Measurements from ENCODE around the gene TRIM31.

The TRIM31 gene

DNA sequence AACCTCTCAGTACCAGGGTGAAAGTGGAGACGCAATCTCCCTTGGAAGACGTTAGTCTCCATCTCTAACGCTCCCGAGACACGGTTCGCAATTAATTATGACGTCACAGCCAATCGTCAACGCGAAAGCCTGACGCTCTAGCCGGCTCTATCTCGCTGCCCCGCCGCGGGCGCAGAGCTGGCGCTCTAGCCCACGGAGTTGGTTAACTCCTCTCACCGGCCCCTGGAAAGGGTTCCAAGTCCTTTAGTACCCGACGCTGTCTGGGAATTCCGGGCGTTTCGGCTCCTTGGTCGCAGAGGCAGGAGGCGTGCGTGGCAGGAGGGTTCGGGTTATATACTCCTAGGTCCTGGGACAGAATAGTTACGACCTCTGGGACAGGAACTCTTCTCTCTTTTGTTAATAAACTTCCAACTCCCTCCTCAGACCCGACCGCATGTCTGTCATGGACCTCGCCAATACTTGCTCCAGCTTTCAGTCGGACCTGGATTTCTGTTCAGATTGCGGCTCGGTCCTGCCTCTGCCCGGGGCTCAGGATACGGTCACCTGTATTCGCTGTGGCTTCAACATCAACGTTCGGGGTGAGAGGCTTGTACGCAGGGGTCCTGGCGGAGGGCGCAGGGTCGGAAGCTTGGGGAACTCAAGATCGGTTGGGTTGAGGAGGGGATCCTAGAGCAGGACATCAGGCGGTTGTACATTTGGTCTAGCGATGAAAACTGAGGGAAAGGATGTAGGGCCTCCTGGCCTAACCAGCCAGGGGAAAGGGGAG, 51.6 kb downstream of the TRIM31 start, which contains the start of gene POLR1H:
Gene POLR1H, plus strand, starts transcription at position 174 of the 766 bp plus-strand sequence. Its CDS starts 260 bp downstream, at position 434.
- ATAC-seq (peak; percentile 96), DNase-seq (peak; percentile 77 to 86)
- H3K27me3 Mint-ChIP-seq, result no peaks in the 10 kb centered on the region
- peaks cover 41% of the 10 kb centered on the region for H3K4me1 Mint-ChIP-seq
- H3K9me3 Mint-ChIP-seq, result peaks cover 0 to 5% of the 10 kb centered on the region in 2 donors
- H3K4me3 Mint-ChIP-seq, result peak within 1 kb of the TSS; percentile 97 to 99
- peak within 1 kb of the TSS; percentile 96 to 97 for H3K27ac Mint-ChIP-seq

DNA sequence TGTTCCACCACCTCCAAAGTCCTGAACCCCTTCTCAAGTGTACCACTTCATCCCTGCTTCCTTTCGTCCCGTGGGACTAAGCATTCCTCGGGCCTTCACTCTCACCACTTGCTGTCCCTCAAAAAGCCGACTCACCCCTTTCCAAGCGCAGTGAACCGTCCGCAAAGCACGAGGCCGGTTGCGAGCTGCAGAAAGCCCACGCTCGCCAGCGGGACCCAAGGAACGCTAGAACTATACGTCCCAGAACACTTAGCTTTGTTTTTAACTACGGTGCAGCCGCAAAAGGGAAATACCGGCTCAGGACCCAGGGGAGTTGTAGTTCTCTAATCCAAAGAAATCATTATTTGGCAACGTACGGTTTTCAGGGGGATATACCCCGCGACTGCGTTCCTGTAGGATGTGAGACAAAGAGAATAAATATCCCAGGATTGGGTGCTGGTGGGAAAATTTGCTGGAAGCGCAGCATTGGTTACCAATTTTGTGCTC, 52.2 kb downstream of the TRIM31 start:
- peak in 1 of 2 donors; percentile 10 for DNase-seq
- peaks cover 35% of the 10 kb centered on the region for H3K4me1 Mint-ChIP-seq
- H3K4me3 Mint-ChIP-seq, result peak overlapping the region; percentile 97 to 99
- peaks cover 0 to 5% of the 10 kb centered on the region in 2 donors for H3K9me3 Mint-ChIP-seq
- H3K27ac Mint-ChIP-seq, result peak overlapping the region; percentile 96 to 97
- no peaks in the 10 kb centered on the region for H3K27me3 Mint-ChIP-seq
- peak; percentile 39 for ATAC-seq

DNA sequence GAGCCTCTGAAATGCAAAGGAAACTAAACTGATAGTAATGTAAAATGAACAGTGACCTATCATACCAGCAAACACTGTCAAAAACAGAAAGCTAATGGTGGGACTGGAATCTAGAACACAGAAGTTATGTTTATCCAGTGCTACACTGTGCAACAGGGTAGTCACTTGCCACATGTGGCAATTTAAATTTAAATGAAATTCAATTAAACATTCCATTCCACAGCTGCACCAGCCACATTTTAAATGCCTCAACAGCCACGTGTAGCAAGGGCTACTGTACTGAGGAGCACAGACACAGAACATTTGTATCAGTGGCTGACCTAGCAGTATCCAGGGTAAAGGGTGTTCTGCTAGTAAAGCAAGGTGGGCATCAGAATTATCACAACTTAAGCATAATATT, 57.4 kb downstream of the TRIM31 start:
- ATAC-seq (no peak), DNase-seq (no peak)
- no peaks in the 10 kb centered on the region for H3K9me3 Mint-ChIP-seq
- no peaks in the 10 kb centered on the region for H3K27me3 Mint-ChIP-seq
- no peak overlapping the region for H3K27ac Mint-ChIP-seq
- H3K4me1 Mint-ChIP-seq, result peaks cover 15% of the 10 kb centered on the region
- no peak overlapping the region for H3K4me3 Mint-ChIP-seq

DNA sequence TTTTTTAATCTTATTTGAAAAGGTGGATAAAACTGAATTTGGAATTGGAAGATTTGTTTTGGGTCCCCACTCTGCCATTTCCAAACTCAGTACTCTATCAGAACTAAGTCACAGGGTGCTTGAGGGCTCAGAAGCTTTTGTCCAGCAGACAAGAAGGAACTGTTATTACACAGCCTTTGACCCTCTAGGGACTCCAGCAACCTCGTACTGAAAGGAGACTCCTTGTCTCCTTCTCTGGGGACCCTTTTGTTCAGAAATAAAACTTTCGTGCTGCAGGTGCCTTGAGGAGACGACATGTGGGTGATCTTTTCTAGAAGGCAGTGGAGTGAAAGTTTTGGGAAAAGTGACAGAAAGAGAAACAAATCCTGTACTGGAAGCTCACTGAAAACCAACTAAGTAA, 59.2 kb downstream of the TRIM31 start:
- no peak for ATAC-seq
- H3K27me3 Mint-ChIP-seq, result no peaks in the 10 kb centered on the region
- no peak overlapping the region for H3K27ac Mint-ChIP-seq
- H3K9me3 Mint-ChIP-seq, result no peaks in the 10 kb centered on the region
- no peak overlapping the region for H3K4me3 Mint-ChIP-seq
- DNase-seq, result no peak
- H3K4me1 Mint-ChIP-seq, result no peaks in the 10 kb centered on the region

All from stimulated activated naive CD8-positive, alpha-beta T cell treated with anti-CD3 and anti-CD28 coated beads, Interleukin-15, amount 100 ng/mL, for 72 hours (primary cell).